ENCODE measurements around the gene STRADA.

The STRADA gene

DNA sequence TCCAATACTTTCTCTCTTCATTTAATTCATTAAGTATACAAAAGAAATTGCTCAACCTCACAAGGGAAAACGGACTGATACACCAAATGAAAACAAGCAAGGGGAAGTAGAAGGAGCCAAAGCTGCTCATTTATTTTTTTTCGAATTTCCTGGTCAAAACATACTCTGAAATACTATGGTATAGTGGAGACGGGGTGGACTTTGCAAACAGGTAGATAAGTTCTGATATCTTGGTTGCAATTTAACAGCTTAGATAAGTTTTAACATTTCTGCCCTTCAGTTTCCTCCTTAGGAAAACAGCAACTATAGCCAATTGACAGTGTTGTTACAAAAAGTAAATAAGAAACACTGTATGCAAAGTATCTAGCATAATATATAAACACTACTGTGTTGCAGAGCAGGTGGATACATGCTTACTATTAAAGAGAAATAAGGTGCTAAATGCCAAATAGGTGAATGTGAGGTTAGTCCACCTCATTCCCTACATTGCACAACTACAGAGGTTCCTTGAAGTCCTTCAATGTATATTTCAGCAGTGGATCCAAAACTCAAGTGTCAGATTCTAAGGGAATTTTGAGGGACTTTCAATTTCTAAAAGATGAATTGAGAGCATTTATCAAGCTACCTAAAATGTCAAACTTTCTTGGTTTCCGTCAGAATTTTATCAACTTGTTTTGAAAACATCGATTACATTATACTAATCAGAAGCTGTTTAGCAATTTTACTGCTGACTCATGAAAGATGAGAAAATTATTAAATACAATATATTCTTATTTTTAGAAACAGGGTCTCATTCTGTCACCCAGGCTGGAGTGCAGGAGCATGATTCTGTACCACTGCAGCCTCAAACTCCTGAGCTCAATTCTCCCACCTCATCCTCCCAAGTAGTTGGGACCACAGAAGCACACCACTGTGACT is 20.8 kb upstream of the STRADA start:
- Histone ChIP-seq H4K20me1 (ENCODE audit: insufficient read depth) (no peaks in the 10 kb centered on the region), H3K27ac (no peak overlapping the region), H3K36me3 (ENCODE audit: insufficient read depth) (peaks cover 7% of the 10 kb centered on the region; the same call in 1 of the 2 replicates), H3K9ac (no peak overlapping the region), H3K4me3 (IDR thresholded peaks at IDR 0.05; ENCODE audit: insufficient read depth, low read depth, low read length) (no peak overlapping the region), H3K79me2 (ENCODE audit: insufficient read depth, low read depth) (peaks cover 18% of the 10 kb centered on the region), H3K27me3 (ENCODE audit: insufficient read depth, low read depth) (no peaks in the 10 kb centered on the region), H3K4me1 (ENCODE audit: low read depth, poor library complexity, severe bottlenecking) (peaks cover 7% of the 10 kb centered on the region), H3K4me2 (no peak overlapping the region), H2AFZ (ENCODE audit: low read depth) (no peak overlapping the region)
- TF ChIP-seq, protein P1, sequence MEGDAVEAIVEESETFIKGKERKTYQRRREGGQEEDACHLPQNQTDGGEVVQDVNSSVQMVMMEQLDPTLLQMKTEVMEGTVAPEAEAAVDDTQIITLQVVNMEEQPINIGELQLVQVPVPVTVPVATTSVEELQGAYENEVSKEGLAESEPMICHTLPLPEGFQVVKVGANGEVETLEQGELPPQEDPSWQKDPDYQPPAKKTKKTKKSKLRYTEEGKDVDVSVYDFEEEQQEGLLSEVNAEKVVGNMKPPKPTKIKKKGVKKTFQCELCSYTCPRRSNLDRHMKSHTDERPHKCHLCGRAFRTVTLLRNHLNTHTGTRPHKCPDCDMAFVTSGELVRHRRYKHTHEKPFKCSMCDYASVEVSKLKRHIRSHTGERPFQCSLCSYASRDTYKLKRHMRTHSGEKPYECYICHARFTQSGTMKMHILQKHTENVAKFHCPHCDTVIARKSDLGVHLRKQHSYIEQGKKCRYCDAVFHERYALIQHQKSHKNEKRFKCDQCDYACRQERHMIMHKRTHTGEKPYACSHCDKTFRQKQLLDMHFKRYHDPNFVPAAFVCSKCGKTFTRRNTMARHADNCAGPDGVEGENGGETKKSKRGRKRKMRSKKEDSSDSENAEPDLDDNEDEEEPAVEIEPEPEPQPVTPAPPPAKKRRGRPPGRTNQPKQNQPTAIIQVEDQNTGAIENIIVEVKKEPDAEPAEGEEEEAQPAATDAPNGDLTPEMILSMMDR (conservative IDR thresholded peaks at IDR 0.05; ENCODE audit: low read depth, low read length), result no peak

- peaks cover 7% of the 10 kb centered on the region; the same call in 1 of the 2 replicates for H3K36me3 ChIP-seq (ENCODE audit: insufficient read depth)
- H3K79me2 ChIP-seq (ENCODE audit: insufficient read depth, low read depth), result peaks cover 3% of the 10 kb centered on the region; the same call in 1 of the 2 replicates
- H3K27me3 ChIP-seq (ENCODE audit: insufficient read depth, low read depth), result no peaks in the 10 kb centered on the region
- H3K27ac ChIP-seq, result no peak overlapping the region
- TF ChIP-seq, protein P1 (conservative IDR thresholded peaks at IDR 0.05; ENCODE audit: low read depth, low read length), result no peak
- H3K4me2 ChIP-seq, result no peak overlapping the region
- H3K9ac ChIP-seq, result no peak overlapping the region
- H3K4me1 ChIP-seq (ENCODE audit: low read depth, poor library complexity, severe bottlenecking), result no peaks in the 10 kb centered on the region
- H4K20me1 ChIP-seq (ENCODE audit: insufficient read depth), result no peaks in the 10 kb centered on the region
- no peak overlapping the region for H3K4me3 ChIP-seq (IDR thresholded peaks at IDR 0.05; ENCODE audit: insufficient read depth, low read depth, low read length)
- H2AFZ ChIP-seq (ENCODE audit: low read depth), result no peak overlapping the region
Observed at GRCh38 chr17:63760771-63761539, 19.4 kb upstream of the STRADA start.

- Histone ChIP-seq H3K27me3 (ENCODE audit: insufficient read depth, low read depth) (no peaks in the 10 kb centered on the region), H3K36me3 (ENCODE audit: insufficient read depth) (peaks cover 8% of the 10 kb centered on the region; the same call in 1 of the 2 replicates), H3K4me1 (ENCODE audit: low read depth, poor library complexity, severe bottlenecking) (no peaks in the 10 kb centered on the region), H3K9ac (no peak overlapping the region), H3K4me3 (IDR thresholded peaks at IDR 0.05; ENCODE audit: insufficient read depth, low read depth, low read length) (no peak overlapping the region), H3K4me2 (no peak overlapping the region), H4K20me1 (ENCODE audit: insufficient read depth) (no peaks in the 10 kb centered on the region), H2AFZ (ENCODE audit: low read depth) (no peak overlapping the region), H3K79me2 (ENCODE audit: insufficient read depth, low read depth) (no peaks in the 10 kb centered on the region), H3K27ac (no peak overlapping the region)
- TF ChIP-seq, protein P1 (conservative IDR thresholded peaks at IDR 0.05; ENCODE audit: low read depth, low read length), result no peak
Observed at GRCh38 chr17:63758428-63758827, 16.8 kb upstream of the STRADA start.

DNA sequence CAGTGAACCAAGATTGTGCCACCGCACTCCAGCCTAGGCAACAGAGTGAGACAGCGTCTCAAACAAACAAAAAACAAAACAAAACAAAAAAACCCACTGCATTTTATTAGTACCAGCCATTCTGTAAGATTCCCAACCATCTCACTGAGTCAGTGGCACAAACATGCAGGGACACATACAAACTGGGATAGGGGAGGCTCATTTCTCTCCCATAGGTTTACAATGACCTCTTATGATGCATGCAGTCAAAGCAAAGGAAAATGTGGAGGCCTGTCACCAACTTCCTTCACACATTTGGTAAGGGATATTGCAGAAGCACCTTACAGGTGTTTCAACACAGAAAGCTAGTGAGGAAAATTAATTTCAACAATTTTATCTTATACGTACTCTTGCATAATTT is 12.4 kb upstream of the STRADA start:
- peaks cover 12% of the 10 kb centered on the region; the same call in 1 of the 2 replicates for H3K36me3 ChIP-seq (ENCODE audit: insufficient read depth)
- TF ChIP-seq, protein P1 (conservative IDR thresholded peaks at IDR 0.05; ENCODE audit: low read depth, low read length), result no peak
- no peak overlapping the region for H3K4me2 ChIP-seq

More for the DNA sequence above, 12.4 kb upstream of the STRADA start:
- Histone ChIP-seq H3K4me1 (ENCODE audit: low read depth, poor library complexity, severe bottlenecking) (no peaks in the 10 kb centered on the region), H3K27me3 (ENCODE audit: insufficient read depth, low read depth) (no peaks in the 10 kb centered on the region), H4K20me1 (ENCODE audit: insufficient read depth) (no peaks in the 10 kb centered on the region), H3K9ac (no peak overlapping the region), H2AFZ (ENCODE audit: low read depth) (no peak overlapping the region), H3K4me3 (IDR thresholded peaks at IDR 0.05; ENCODE audit: insufficient read depth, low read depth, low read length) (no peak overlapping the region), H3K27ac (no peak overlapping the region), H3K79me2 (ENCODE audit: insufficient read depth, low read depth) (no peaks in the 10 kb centered on the region)

All from KMS-11 (cell line).